Measurements from ENCODE around the gene FYB1. TPM values are rescaled to one million over a fixed set of nuclear protein-coding genes. Genes with fewer than 3 reads are reported as not detected.

The FYB1 gene
- total RNA-seq, 1 donor, result 1.6 TPM

- no peak for DNase-seq (ENCODE audit: low read depth in 2 of 3, low spot score in 2 of 3)
Measured at GRCh38 chr5:39131210-39132127, 87.9 kb downstream of the FYB1 start.

GRCh38 chr5:39130716-39131115 is 88.6 kb downstream of the FYB1 start:
- DNase-seq (ENCODE audit: low read depth in 2 of 3, low spot score in 2 of 3), result no peak

GRCh38 chr5:39121922-39122321 is 97.4 kb downstream of the FYB1 start:
- no peak for DNase-seq (ENCODE audit: low read depth in 2 of 3, low spot score in 2 of 3)

GRCh38 chr5:39121315-39121714 is 98.0 kb downstream of the FYB1 start:
- DNase-seq (ENCODE audit: low read depth in 2 of 3, low spot score in 2 of 3), result no peak

- no peak for DNase-seq (ENCODE audit: low read depth in 2 of 3, low spot score in 2 of 3)
Measured at GRCh38 chr5:39120052-39120420, 99.3 kb downstream of the FYB1 start.

GRCh38 chr5:39119404-39120051 is 99.8 kb downstream of the FYB1 start:
- DNase-seq (ENCODE audit: low read depth in 2 of 3, low spot score in 2 of 3), result no peak

GRCh38 chr5:39118638-39119037 is 100.7 kb downstream of the FYB1 start:
- no peak for DNase-seq (ENCODE audit: low read depth in 2 of 3, low spot score in 2 of 3)

GRCh38 chr5:39117401-39117800 is 102.0 kb downstream of the FYB1 start:
- DNase-seq (ENCODE audit: low read depth in 2 of 3, low spot score in 2 of 3), result peak in 1 of 3 donors; percentile 4

GRCh38 chr5:39116344-39117170 is 102.8 kb downstream of the FYB1 start:
- DNase-seq (ENCODE audit: low read depth in 2 of 3, low spot score in 2 of 3), result no peak

GRCh38 chr5:39115644-39116343 is 103.6 kb downstream of the FYB1 start:
- DNase-seq (ENCODE audit: low read depth in 2 of 3, low spot score in 2 of 3), result no peak

- no peak for DNase-seq (ENCODE audit: low read depth in 2 of 3, low spot score in 2 of 3)
Measured at GRCh38 chr5:39114155-39114554, 105.2 kb downstream of the FYB1 start.

GRCh38 chr5:39113354-39113953 is 105.9 kb downstream of the FYB1 start:
- no peak for DNase-seq (ENCODE audit: low read depth in 2 of 3, low spot score in 2 of 3)

- no peak for DNase-seq (ENCODE audit: low read depth in 2 of 3, low spot score in 2 of 3)
Measured at GRCh38 chr5:39109606-39110005, 109.8 kb downstream of the FYB1 start.

GRCh38 chr5:39108987-39109386 is 110.4 kb downstream of the FYB1 start:
- no peak for DNase-seq (ENCODE audit: low read depth in 2 of 3, low spot score in 2 of 3)

- no peak for DNase-seq (ENCODE audit: low read depth in 2 of 3, low spot score in 2 of 3)
Measured at GRCh38 chr5:39107350-39107749, 112.0 kb downstream of the FYB1 start.

- DNase-seq (ENCODE audit: low read depth in 2 of 3, low spot score in 2 of 3), result peak in 2 of 3 donors; percentile 7 to 46
Measured at GRCh38 chr5:39106322-39106721, 113.0 kb downstream of the FYB1 start.

- no peak for DNase-seq (ENCODE audit: low read depth in 2 of 3, low spot score in 2 of 3)
Measured at GRCh38 chr5:39104221-39104620, 115.1 kb downstream of the FYB1 start.

- DNase-seq (ENCODE audit: low read depth in 2 of 3, low spot score in 2 of 3), result no peak
Measured at GRCh38 chr5:39102684-39103155, 116.6 kb downstream of the FYB1 start.

- no peak for DNase-seq (ENCODE audit: low read depth in 2 of 3, low spot score in 2 of 3)
Measured at GRCh38 chr5:39100851-39101396, 118.4 kb downstream of the FYB1 start.

Data from hematopoietic multipotent progenitor cell (in vitro differentiated cells).